PC-3 (cell line): Measurements from ENCODE around the gene LGALS3BP. TPM values are rescaled to one million over a fixed set of nuclear protein-coding genes. Genes with fewer than 3 reads are reported as not detected.

Source experiments
- ATAC-seq: fragments of 200-7000 bp; cut with Tn5 transposase; 2 replicates; pipeline ENCODE4 v1.9.1; 2020; ENCODE audit warnings: mild to moderate bottlenecking, moderate library complexity
- BruUV-seq: library from RNA; stranded (reverse); fragments of 400-500 nt; replicated peaks from 2 replicates; lab custom pipeline; 2021; lab: Mats Ljungman, UMichigan
- CTCF ChIA-PET: fragments of 300-600 bp; sonication (Branson Sonifier 250); formaldehyde crosslinking; loops from one replicate; lab custom pipeline; 2022; ENCODE audit warnings: antibody characterized with exemption; lab: Charles Lee
- POLR2A ChIA-PET: fragments of 300-600 bp; sonication (Branson Sonifier 250); formaldehyde crosslinking; loops from one replicate; lab custom pipeline; 2022; ENCODE audit warnings: antibody characterized with exemption; ENCODE audit not compliant: unreplicated experiment; lab: Charles Lee
- DNase-seq: peaks from one replicate; pipeline ENCODE4 v3.0.0-alpha.2; 2015
- H2AFZ ChIP-seq: fragments of 300-600 bp; sonication (generic); 2 replicates; pipeline ENCODE4 v1.6.0; 2016; ENCODE audit warnings: antibody characterized with exemption, low read length
- H3F3A ChIP-seq: fragments of 300-600 bp; sonication (generic); one replicate; pipeline ENCODE4 v1.6.0; 2017; ENCODE audit warnings: antibody characterized with exemption, low read length, control low read depth, mild to moderate bottlenecking; ENCODE audit not compliant: unreplicated experiment
- H3K27ac ChIP-seq: fragments of 300-600 bp; sonication (generic); 2 replicates; pipeline ENCODE4 v1.5.1; 2016; ENCODE audit warnings: mild to moderate bottlenecking, low read length
- H3K27me3 ChIP-seq: fragments of 300-600 bp; sonication (generic); 2 replicates; pipeline ENCODE4 v1.6.1; 2016; ENCODE audit warnings: low read length, mixed read lengths
- H3K36me3 ChIP-seq: fragments of 300-600 bp; sonication (generic); 2 replicates; pipeline ENCODE4 v1.6.1; 2016; ENCODE audit warnings: low read depth, mixed run types, low read length, mixed read lengths
- H3K4me1 ChIP-seq: fragments of 300-600 bp; sonication (generic); 2 replicates; pipeline ENCODE4 v1.5.1; 2016; ENCODE audit warnings: low read length; ENCODE audit not compliant: insufficient read depth
- H3K4me2 ChIP-seq: fragments of 300-600 bp; sonication (generic); 2 replicates; pipeline ENCODE4 v1.6.0; 2016; ENCODE audit warnings: low read length
- H3K4me3 ChIP-seq: fragments of 300-600 bp; sonication (generic); 2 replicates; pipeline ENCODE4 v1.5.1; 2016; ENCODE audit warnings: mild to moderate bottlenecking, low read length, mixed read lengths
- H3K79me2 ChIP-seq: fragments of 300-600 bp; sonication (generic); 2 replicates; pipeline ENCODE4 v1.6.1; 2017; ENCODE audit warnings: low read length, mixed read lengths
- H3K9ac ChIP-seq: fragments of 300-600 bp; sonication (generic); 2 replicates; pipeline ENCODE4 v1.6.0; 2016; ENCODE audit warnings: mild to moderate bottlenecking, low read length
- H3K9me2 ChIP-seq: fragments of 300-600 bp; sonication (generic); replicated peaks from 2 replicates; pipeline ENCODE4 v1.6.1; 2016; ENCODE audit warnings: mixed run types, low read length, mixed read lengths
- H3K9me3 ChIP-seq: fragments of 300-600 bp; sonication (generic); 2 replicates; pipeline ENCODE4 v1.6.1; 2016; ENCODE audit warnings: low read length, mixed read lengths
- H4K20me1 ChIP-seq: fragments of 300-600 bp; sonication (generic); 2 replicates; pipeline ENCODE4 v1.6.1; 2016; ENCODE audit warnings: low read length, mixed read lengths
- EZH2 ChIP-seq: fragments of 300-600 bp; sonication (generic); IDR thresholded peaks from one replicate; pipeline ENCODE4 v1.6.1; 2017; ENCODE audit warnings: antibody characterized with exemption, mild to moderate bottlenecking, low read length; ENCODE audit not compliant: unreplicated experiment
- EZH2phosphoT487 ChIP-seq: fragments of 300-600 bp; sonication (generic); IDR thresholded peaks from 2 replicates; pipeline ENCODE4 v1.6.1; 2018; ENCODE audit warnings: mild to moderate bottlenecking, antibody characterized with exemption, low read length, borderline replicate concordance
- intact Hi-C: fragments of 100-400 bp; cut with micrococcal nuclease; formaldehyde crosslinking; loops from 2 replicates; pipeline ENCODE4 v1.9.0; 2023
- total RNA-seq: library from RNA; depleted of rRNA; stranded (reverse); fragments of >200 nt; gene quantifications from 2 replicates; pipeline ENCODE4 v1.2.3, GENCODE V29; 2014
- TF ChIP-seq, protein P1 (sequence below): fragments of 300-600 bp; sonication (generic); conservative IDR thresholded peaks from 2 replicates; pipeline ENCODE4 v1.5.1; 2017; ENCODE audit warnings: antibody characterized with exemption, low read depth, mild to moderate bottlenecking, low read length

LGALS3BP gene
- total RNA-seq, 1 experiment from 2014 or later, result 72.4 TPM

DNA sequence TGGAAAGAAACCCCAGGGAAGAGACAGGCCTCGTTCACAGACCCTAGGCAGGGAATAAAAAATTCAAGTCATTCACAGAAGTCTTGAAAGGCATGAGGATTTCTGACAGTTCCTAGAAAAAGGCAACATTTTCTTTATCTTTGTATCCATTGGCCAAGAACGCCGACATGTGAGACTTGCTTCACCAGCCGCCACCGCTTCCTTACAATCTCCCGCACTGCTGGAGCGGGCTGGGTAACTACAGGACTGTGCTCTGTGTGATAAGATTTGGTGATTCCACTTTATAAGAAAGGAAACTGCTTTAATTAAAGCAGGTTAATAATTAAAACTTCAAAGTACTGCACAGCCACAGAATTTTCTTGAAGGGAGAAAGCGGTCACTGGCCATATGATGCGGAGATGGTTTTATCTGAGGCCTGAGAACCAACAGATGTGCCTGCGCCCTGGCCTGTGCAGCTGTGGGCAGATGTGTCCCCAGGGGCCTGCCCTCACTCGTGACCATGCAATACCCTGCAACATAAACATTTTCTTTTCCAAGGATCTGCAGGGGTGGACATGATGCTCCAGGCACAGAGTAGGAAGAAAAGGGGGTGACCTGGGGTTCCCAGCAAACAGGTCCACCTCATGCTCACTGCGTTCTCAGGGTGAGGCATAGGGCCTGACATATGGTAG is 13.0 kb upstream of the LGALS3BP start:
- Histone ChIP-seq H3K27ac (no peak overlapping the region), H4K20me1 (peaks cover 7% of the 10 kb centered on the region; the same call in 1 of the 2 replicates), H3K4me1 (peaks cover 34% of the 10 kb centered on the region), H3K4me2 (no peak overlapping the region), H3K9me2 (no peaks in the 10 kb centered on the region), H3K36me3 (peaks cover 64% of the 10 kb centered on the region), H3K79me2 (peaks cover 61% of the 10 kb centered on the region), H3F3A (peaks cover 7% of the 10 kb centered on the region), H2AFZ (no peak overlapping the region), H3K9me3 (no peaks in the 10 kb centered on the region), H3K4me3 (no peak overlapping the region), H3K27me3 (no peaks in the 10 kb centered on the region), H3K9ac (no peak overlapping the region)
- POLR2A ChIA-PET, result no interaction called here
- no peak for ATAC-seq
- no TSS peak for BruUV-seq
- no peak for DNase-seq
- intact Hi-C loops, result no loop called here
- no peak for TF ChIP-seq EZH2phosphoT487
- TF ChIP-seq, protein P1, sequence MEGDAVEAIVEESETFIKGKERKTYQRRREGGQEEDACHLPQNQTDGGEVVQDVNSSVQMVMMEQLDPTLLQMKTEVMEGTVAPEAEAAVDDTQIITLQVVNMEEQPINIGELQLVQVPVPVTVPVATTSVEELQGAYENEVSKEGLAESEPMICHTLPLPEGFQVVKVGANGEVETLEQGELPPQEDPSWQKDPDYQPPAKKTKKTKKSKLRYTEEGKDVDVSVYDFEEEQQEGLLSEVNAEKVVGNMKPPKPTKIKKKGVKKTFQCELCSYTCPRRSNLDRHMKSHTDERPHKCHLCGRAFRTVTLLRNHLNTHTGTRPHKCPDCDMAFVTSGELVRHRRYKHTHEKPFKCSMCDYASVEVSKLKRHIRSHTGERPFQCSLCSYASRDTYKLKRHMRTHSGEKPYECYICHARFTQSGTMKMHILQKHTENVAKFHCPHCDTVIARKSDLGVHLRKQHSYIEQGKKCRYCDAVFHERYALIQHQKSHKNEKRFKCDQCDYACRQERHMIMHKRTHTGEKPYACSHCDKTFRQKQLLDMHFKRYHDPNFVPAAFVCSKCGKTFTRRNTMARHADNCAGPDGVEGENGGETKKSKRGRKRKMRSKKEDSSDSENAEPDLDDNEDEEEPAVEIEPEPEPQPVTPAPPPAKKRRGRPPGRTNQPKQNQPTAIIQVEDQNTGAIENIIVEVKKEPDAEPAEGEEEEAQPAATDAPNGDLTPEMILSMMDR, result no peak
- no peak for TF ChIP-seq EZH2
- CTCF ChIA-PET, result no interaction called here

DNA sequence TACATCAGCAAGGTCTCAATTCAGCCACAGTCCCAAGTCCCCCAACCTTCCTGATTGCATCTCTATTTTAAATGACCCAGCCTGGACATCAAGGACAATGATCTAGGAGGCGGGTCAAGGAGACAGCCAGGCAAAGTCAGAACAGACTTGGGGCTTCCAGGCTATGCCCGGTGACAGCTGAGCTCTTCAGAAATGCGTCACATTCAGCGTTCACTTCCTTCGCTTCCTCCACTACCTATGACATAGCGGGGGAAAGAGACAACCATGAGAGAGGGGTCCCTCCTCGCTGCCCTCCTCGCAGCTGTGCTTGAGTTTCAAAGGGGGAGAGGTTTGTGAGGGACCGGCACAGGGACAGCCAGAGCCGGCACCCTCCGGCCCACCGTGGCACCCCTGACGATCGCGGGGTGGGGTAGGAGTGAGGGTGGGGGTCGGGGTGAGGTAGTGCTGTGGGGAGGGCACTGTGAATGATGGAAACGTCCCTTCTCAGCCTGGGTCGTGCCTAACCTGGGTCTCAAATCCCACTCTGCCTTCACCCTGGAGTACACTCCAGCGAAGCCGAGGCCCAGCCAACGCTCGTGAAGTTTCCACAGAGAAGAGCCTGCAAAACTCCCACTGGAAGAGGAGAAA is 12.3 kb upstream of the LGALS3BP start:
- no peak overlapping the region for H2AFZ ChIP-seq
- peaks cover 7% of the 10 kb centered on the region; the same call in 1 of the 2 replicates for H4K20me1 ChIP-seq
- H3K9me3 ChIP-seq, result no peaks in the 10 kb centered on the region
- POLR2A ChIA-PET, result no interaction called here
- H3K4me1 ChIP-seq, result peaks cover 34% of the 10 kb centered on the region
- H3K79me2 ChIP-seq, result peaks cover 55% of the 10 kb centered on the region
- ATAC-seq (no peak), DNase-seq (no peak)
- peaks cover 13% of the 10 kb centered on the region for H3F3A ChIP-seq
- no peaks in the 10 kb centered on the region for H3K9me2 ChIP-seq
- H3K27ac ChIP-seq, result no peak overlapping the region
- intact Hi-C loops, result no loop called here
- TF ChIP-seq, protein P1, result no peak
- TF ChIP-seq EZH2 (no peak), EZH2phosphoT487 (no peak)
- H3K4me2 ChIP-seq, result no peak overlapping the region
- H3K36me3 ChIP-seq, result peaks cover 58% of the 10 kb centered on the region
- no peak overlapping the region for H3K9ac ChIP-seq
- no TSS peak for BruUV-seq
- H3K4me3 ChIP-seq, result no peak overlapping the region
- CTCF ChIA-PET, result no interaction called here
- H3K27me3 ChIP-seq, result no peaks in the 10 kb centered on the region
